GM21576 (cell line): Measurements from ENCODE around the gene DOLPP1.
A peak's percentile ranks its signal among the peaks of the same experiment; 100 is the strongest.
"Not testable (repeated sequence)": the region's sequence is repeated elsewhere in the genome, so short reads cannot be mapped to it uniquely, and the experiment has no call there.

ENCODE experiments used
- ATAC-seq: cut with Tn5 transposase; IDR thresholded peaks from one replicate; pipeline ENCODE4 v1.9.1; 2021; ENCODE audit warnings: mild to moderate bottlenecking, moderate library complexity; ENCODE audit not compliant: unreplicated experiment

Gene DOLPP1

GRCh38 chr9:129080601-129081387, at the start of gene DOLPP1:
TSS of gene DOLPP1 (plus strand) at chr9:129081111. CDS start at chr9:129081132, 21 bp downstream.
- ATAC-seq = peak; percentile 92

GRCh38 chr9:129031514-129031913, 49.4 kb upstream of the DOLPP1 start:
- ATAC-seq = no peak

GRCh38 chr9:129032541-129033159, 48.3 kb upstream of the DOLPP1 start:
- no peak for ATAC-seq

GRCh38 chr9:129033216-129033615, 47.7 kb upstream of the DOLPP1 start:
- no peak for ATAC-seq

GRCh38 chr9:129035838-129036237, 45.1 kb upstream of the DOLPP1 start:
- ATAC-seq = not testable (repeated sequence)

- peak; percentile 95 for ATAC-seq
Measured at GRCh38 chr9:129036241-129036922, 44.5 kb upstream of the DOLPP1 start, which contains the start of gene MIGA2. TSS of gene MIGA2 (plus strand) at chr9:129036626. CDS start at chr9:129040595, 3,969 bp downstream.

GRCh38 chr9:129036923-129037766, 43.8 kb upstream of the DOLPP1 start:
- ATAC-seq = no peak

- no peak for ATAC-seq
Measured at GRCh38 chr9:129037767-129038098, 43.2 kb upstream of the DOLPP1 start.

GRCh38 chr9:129038109-129038852, 42.6 kb upstream of the DOLPP1 start:
- no peak for ATAC-seq

- no peak for ATAC-seq
Measured at GRCh38 chr9:129040113-129040643, 40.7 kb upstream of the DOLPP1 start.

- ATAC-seq = no peak
Measured at GRCh38 chr9:129042016-129042415, 38.9 kb upstream of the DOLPP1 start.

- ATAC-seq = no peak
Measured at GRCh38 chr9:129052592-129052991, 28.3 kb upstream of the DOLPP1 start.

- ATAC-seq = no peak
Measured at GRCh38 chr9:129053020-129053419, 27.9 kb upstream of the DOLPP1 start.

GRCh38 chr9:129054163-129054851, 26.6 kb upstream of the DOLPP1 start:
- no peak for ATAC-seq

- no peak for ATAC-seq
Measured at GRCh38 chr9:129058965-129059795, 21.7 kb upstream of the DOLPP1 start.

- no peak for ATAC-seq
Measured at GRCh38 chr9:129059796-129060785, 20.8 kb upstream of the DOLPP1 start.

- no peak for ATAC-seq
Measured at GRCh38 chr9:129060991-129061390, 19.9 kb upstream of the DOLPP1 start.
